DMS114 treated with DMSO at 0.1 percent for 48 hours (cell line): ENCODE results near the gene PIEZO1.

Source experiments
- DNase-seq: peaks from one replicate; lab custom pipeline; 2025; ENCODE audit not compliant: unreplicated experiment; lab: John Stamatoyannopoulos, UW

PIEZO1 gene

GRCh38 chr16:88737298-88738150, 47.5 kb downstream of the PIEZO1 start:
- peak; percentile 29 for DNase-seq

- DNase-seq: no peak
Measured at GRCh38 chr16:88736496-88736895, 48.5 kb downstream of the PIEZO1 start.

- DNase-seq: no peak
Measured at GRCh38 chr16:88736088-88736487, 48.9 kb downstream of the PIEZO1 start.

GRCh38 chr16:88735616-88736015, 49.4 kb downstream of the PIEZO1 start:
- DNase-seq: no peak

GRCh38 chr16:88735121-88735520, 49.9 kb downstream of the PIEZO1 start:
- no peak for DNase-seq

GRCh38 chr16:88734361-88734728, 50.7 kb downstream of the PIEZO1 start:
- no peak for DNase-seq

- DNase-seq: no peak
Measured at GRCh38 chr16:88733630-88734360, 51.2 kb downstream of the PIEZO1 start.

GRCh38 chr16:88732961-88733294, 52.1 kb downstream of the PIEZO1 start:
- DNase-seq: no peak

- DNase-seq: no peak
Measured at GRCh38 chr16:88732172-88732960, 52.7 kb downstream of the PIEZO1 start.

GRCh38 chr16:88731699-88732098, 53.3 kb downstream of the PIEZO1 start:
- DNase-seq: no peak

GRCh38 chr16:88730632-88731607, 54.1 kb downstream of the PIEZO1 start:
- DNase-seq: no peak

- no peak for DNase-seq
Measured at GRCh38 chr16:88727871-88728270, 57.1 kb downstream of the PIEZO1 start.

- no peak for DNase-seq
Measured at GRCh38 chr16:88726981-88727380, 58.0 kb downstream of the PIEZO1 start.

GRCh38 chr16:88726408-88726749, 58.6 kb downstream of the PIEZO1 start:
- DNase-seq: no peak

GRCh38 chr16:88725609-88726407, 59.2 kb downstream of the PIEZO1 start:
- DNase-seq: no peak

GRCh38 chr16:88724855-88725555, 60.0 kb downstream of the PIEZO1 start:
- DNase-seq: no peak

- DNase-seq: no peak
Measured at GRCh38 chr16:88723911-88724310, 61.1 kb downstream of the PIEZO1 start.

GRCh38 chr16:88723507-88723887, 61.5 kb downstream of the PIEZO1 start:
- no peak for DNase-seq

GRCh38 chr16:88722784-88723506, 62.1 kb downstream of the PIEZO1 start:
- DNase-seq: no peak
